NCI-H748 treated with DMSO at 0.1 percent for 48 hours (cell line): Measurements from ENCODE around the gene HEBP2.
A peak's percentile ranks its signal among the peaks of the same experiment; 100 is the strongest.
"Not testable (repeated sequence)": the region's sequence is repeated elsewhere in the genome, so short reads cannot be mapped to it uniquely, and the experiment has no call there.

Experiments used
- DNase-seq: peaks from one replicate; lab custom pipeline; 2025; lab: John Stamatoyannopoulos, UW

Gene HEBP2, protein sequence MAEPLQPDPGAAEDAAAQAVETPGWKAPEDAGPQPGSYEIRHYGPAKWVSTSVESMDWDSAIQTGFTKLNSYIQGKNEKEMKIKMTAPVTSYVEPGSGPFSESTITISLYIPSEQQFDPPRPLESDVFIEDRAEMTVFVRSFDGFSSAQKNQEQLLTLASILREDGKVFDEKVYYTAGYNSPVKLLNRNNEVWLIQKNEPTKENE

GRCh38 chr6:138403801-138404665 lies at the start of gene HEBP2:
Gene HEBP2, plus strand, starts transcription at chr6:138404223. Its CDS starts 273 bp downstream, at chr6:138404496.
- DNase-seq = peak; percentile 83

GRCh38 chr6:138357928-138358327 lies 46.1 kb upstream of the HEBP2 start:
- DNase-seq = no peak

DNA sequence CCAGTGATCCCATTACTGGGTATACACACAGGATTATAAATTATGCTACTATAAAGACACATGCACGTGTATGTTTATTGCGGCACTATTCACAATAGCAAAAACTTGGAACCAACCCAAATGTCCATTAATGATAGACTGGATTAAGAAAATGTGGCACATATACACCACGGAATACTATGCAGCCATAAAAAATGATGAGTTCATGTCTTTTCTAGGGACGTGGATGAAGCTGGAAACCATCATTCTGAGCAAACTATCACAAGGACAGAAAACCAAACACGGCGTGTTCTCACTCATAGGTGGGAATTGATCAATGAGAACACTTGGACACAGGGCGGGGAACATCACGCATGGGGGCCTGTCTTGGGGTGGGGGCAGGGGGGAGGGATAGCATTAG lies 35.3 kb upstream of the HEBP2 start:
- DNase-seq = not testable (repeated sequence)

DNA sequence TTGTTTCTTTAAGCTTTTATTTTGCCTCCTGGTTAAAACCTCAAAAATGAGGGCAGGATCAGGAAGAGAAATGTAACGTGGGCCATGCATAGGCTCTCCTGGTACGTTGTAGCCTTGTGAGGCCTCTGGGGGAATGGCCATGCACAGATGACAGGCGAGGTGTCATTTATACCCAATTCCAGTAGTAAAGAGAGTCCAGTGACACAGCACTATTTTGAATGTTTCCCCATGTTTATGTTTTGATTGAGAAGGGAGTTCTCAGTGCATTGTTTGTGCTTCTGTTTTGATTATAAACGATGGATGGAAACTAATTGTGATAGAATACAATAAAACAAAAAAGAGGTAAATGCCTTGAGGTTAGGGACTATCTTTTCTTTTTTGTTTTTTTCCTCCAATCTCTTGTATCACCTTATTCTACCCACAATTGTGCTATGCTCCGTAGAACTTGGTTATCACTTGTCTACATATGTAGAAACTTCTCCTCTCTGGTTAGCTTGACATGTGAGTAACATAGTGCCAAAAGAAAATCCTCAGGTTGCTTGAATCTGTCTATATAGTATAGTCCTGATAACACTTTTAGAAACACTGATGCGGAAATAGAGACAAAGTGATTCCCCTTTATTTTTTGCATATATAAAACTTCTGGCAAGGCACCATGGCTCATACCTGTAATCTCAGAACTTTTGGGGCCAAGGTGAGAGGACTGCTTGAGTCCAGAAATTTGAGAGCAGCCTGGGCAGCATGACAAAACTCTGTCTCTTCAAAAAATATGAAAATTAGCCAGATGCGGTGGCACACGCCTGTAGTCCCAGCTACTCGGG lies 33.2 kb upstream of the HEBP2 start:
- DNase-seq = no peak

- no peak for DNase-seq
Measured at GRCh38 chr6:138371452-138371711, 32.6 kb upstream of the HEBP2 start.

DNA sequence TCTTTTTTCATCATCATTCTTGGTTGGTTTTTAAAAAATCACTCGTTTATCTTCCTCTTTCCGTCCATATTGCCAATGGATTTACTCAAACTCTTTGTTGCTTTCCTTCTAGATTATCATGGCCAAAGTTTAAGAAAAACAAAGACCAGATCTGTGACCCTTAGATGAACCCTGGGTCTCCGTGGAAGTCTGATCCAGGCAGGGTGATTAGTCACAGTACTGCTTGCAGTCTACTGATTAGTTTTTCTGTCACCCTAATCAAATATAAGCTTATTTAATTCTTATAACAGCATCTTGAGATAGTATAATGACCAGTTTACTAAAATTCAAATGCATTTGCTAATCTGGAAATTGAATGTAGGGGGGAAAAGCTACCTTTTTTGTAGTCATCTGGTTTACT lies 32.3 kb upstream of the HEBP2 start:
- DNase-seq = no peak

DNA sequence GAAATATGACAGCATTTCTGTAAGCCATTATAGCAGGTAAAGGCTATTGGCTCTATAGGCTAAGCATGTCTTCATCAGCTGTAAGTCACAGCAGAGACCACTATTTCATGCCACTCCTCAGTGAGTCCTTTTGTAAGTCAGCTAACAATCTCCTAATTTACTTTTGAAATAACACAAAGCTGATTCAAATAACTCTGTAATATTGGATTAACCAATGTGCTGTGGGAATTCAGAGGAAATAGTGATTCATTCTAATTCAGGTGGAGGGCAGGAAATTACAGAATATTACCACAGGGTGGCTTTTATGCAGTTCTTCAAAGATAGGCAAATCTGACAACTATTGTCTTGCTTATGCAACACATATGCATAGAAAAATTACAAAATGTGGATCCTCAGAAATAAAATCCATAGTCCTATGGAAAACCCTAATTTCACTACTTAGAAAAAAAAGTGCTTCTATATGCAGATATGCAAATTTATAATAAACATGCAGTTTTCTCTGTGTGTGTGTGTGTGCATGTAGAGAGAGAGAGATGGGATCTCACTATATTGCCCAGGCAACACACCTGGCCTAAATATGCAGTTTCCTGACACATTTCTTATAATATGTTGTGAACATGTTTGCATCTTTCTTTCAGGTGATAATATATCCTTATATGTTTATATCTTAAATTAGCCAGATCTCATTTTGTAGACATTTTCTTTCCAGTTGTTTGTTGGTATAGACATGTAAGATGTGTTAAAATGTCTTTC lies 31.1 kb upstream of the HEBP2 start:
- DNase-seq = no peak

DNA sequence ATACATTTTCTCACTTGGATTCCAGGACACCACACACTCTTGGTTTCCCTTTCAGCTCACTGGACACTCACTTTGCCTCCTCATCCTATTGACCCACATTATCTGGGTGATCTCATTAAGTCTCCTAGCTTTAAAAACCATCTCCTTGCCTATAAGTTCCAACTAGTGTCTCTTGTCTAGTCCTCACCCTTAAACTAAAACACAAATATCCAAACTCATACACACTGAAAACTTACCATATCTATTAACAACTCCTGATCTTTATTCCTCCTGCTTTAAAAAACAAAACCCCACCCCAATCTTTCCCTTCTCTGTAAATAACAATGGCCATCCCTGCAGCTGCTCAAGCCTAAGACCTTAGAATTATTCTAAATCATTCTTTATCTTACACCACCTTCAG lies 29.8 kb upstream of the HEBP2 start:
- DNase-seq = no peak

DNA sequence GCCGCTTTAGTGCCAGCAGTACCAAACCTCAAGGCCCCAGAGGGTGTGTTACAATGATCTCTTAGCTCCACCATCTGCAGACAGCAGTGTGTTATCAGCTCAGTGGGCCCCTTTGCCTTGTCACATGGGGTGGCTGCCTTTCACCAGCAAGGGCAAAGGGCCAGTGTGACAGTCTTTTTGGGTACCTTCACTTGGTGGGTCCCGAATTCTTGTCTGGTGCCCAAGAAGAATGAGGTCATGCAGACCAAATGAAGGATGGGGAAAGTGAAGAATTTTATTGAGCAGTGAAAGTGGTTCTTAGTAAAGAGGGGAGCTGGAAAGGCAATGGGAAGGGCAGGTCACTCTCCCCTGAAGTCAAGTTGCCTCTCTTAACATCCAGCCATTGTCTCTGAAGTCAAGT lies 29.2 kb upstream of the HEBP2 start:
- no peak for DNase-seq

DNA sequence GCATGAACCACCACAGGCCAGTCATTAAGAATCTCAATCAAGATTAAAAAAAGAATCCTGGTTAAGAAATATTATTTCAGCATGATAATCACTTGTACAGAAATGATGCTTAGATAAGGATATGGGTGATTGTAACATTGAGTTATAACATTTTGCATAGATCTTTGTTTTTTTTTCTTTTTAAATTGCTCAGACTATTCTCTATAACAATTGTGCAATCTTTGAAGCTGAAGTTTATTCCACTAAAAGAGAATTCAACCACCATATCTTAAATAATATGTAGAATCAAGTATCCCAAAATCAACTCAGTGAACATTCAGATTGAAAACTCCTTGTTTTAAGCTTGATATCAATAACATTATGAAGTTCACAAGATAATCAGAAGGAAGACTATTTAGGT lies 27.0 kb upstream of the HEBP2 start:
- no peak for DNase-seq

GRCh38 chr6:138377844-138378243 lies 26.2 kb upstream of the HEBP2 start, which contains the start of gene SMIM28:
Gene SMIM28, plus strand, starts transcription at chr6:138377905. Its CDS starts 168 bp downstream, at chr6:138378073.
- peak; percentile 44 for DNase-seq

- peak; percentile 31 for DNase-seq
Measured at GRCh38 chr6:138378463-138378862, 25.6 kb upstream of the HEBP2 start.

GRCh38 chr6:138382498-138383265 lies 21.3 kb upstream of the HEBP2 start:
- DNase-seq = no peak

DNA sequence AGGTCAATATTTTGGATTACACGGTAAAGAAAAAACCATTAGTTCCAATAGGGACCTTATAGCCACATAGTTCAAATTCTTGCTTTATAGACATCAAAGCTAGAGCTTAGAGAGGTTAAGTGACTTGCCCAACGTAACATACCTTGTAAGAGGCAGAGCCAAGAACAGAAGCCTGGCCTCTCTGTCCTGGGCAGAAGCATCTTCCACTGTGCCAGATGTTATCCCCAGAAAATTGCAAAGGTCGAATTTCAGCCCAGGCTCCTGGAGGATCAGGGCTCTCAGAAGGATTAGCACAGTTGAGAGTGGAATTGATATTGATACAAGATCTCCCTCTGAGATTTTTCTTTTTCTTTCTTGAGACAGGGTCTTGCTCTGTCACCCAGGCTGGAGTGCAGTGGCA lies 20.2 kb upstream of the HEBP2 start:
- no peak for DNase-seq

DNA sequence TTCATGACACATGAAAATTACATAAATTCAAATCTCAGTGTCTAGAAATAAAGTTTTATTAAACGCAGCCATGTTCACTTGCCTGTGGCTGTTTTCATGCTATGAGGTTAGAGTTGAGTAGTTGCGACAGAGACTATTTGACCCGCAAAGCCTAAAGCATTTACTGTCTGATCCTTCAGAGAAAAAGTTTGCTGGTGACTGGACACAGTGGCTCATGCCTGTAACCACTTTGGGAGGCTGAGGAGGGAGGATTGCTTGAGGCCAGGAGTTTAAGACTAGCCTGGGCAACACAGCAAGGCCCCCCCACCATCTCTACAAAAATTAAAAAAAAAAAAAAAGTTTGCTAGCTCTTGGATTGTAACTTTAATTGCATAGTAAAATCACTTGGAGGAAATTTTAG lies 17.1 kb upstream of the HEBP2 start:
- no peak for DNase-seq

- peak; percentile 84 for DNase-seq
Measured at GRCh38 chr6:138387577-138388368, 16.2 kb upstream of the HEBP2 start.

GRCh38 chr6:138389551-138389950 lies 14.5 kb upstream of the HEBP2 start:
- no peak for DNase-seq

DNA sequence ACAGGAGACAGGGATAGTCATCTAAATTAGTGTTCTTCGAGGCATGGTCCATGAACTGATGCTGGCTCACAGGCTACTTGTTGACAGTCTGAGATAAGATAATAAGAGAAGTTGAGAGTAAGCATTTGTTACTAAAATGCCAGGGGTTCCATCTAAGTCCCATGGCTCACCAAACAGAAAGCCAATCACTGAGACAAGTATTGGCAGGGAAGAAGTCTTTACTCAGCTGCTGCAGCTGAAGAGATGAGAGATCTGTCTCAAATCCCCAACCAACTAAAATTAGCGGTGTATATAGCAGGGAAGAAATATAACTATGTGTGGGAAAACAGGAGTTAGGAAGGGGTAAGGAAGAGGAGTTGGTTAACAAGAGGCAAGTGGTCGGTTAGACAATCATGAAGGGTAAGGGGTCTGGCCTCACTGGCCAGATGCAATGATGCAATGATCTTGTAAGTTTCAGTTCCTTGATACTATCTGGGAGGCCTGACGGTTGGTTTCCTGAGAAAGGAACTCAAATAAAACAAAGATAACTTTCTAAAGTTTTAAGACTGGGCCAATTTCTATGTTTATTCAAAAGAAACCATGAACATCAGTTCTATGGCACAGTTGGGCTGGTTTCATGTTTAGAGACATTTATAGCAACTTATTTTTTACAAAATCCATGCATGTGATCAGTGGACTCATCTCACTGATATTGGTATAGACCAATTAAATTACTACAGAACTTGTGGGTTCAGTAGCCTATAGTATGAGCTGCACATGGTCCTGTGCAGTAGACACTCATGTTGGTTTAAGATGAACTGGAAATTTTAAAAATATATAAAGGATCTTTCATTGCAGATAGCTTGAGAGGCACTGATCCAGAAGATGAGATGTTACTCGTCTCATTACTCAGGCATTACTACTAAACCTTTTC lies 9.9 kb upstream of the HEBP2 start:
- DNase-seq = no peak

GRCh38 chr6:138396709-138397108 lies 7.3 kb upstream of the HEBP2 start:
- DNase-seq = no peak
